GM08714 (cell line): ENCODE data around the gene ANKS1B.
"Not testable (repeated sequence)": the region's sequence is repeated elsewhere in the genome, so short reads cannot be mapped to it uniquely, and the experiment has no call there.

Source experiments
- H3K4me3 ChIP-seq: fragments of 200-500 bp; sonication (Bioruptor generic); 2 replicates; pipeline ENCODE4 v1.5.1; 2014; ENCODE audit warnings: mild to moderate bottlenecking, low read length, inconsistent platforms
- ZNF274 ChIP-seq: IDR thresholded peaks from 2 replicates; pipeline ENCODE4 v1.6.1; 2012; ENCODE audit warnings: mild to moderate bottlenecking, low read depth, low read length

Gene ANKS1B

GRCh38 chr12:98783420-98783819 lies 1201.3 kb downstream of the ANKS1B start:
- no peak overlapping the region for H3K4me3 ChIP-seq
- TF ChIP-seq ZNF274: no peak

GRCh38 chr12:98780261-98780660 lies 1204.5 kb downstream of the ANKS1B start:
- TF ChIP-seq ZNF274: no peak
- no peak overlapping the region for H3K4me3 ChIP-seq

- H3K4me3 ChIP-seq: no peak overlapping the region
- no peak for TF ChIP-seq ZNF274
Measured at GRCh38 chr12:98772818-98773217, 1211.9 kb downstream of the ANKS1B start.

GRCh38 chr12:98771811-98772752 lies 1212.7 kb downstream of the ANKS1B start:
- H3K4me3 ChIP-seq: no peak overlapping the region
- TF ChIP-seq ZNF274: no peak

GRCh38 chr12:98770230-98770629 lies 1214.5 kb downstream of the ANKS1B start:
- no peak for TF ChIP-seq ZNF274
- H3K4me3 ChIP-seq: no peak overlapping the region

- H3K4me3 ChIP-seq: no peak overlapping the region
- TF ChIP-seq ZNF274: no peak
Measured at GRCh38 chr12:98769068-98769467, 1215.7 kb downstream of the ANKS1B start.

- no peak for TF ChIP-seq ZNF274
- no peak overlapping the region for H3K4me3 ChIP-seq
Measured at GRCh38 chr12:98767248-98767647, 1217.5 kb downstream of the ANKS1B start.

- H3K4me3 ChIP-seq: no peak overlapping the region
- no peak for TF ChIP-seq ZNF274
Measured at GRCh38 chr12:98763656-98764055, 1221.1 kb downstream of the ANKS1B start.

GRCh38 chr12:98758331-98758730 lies 1226.4 kb downstream of the ANKS1B start:
- H3K4me3 ChIP-seq: no peak overlapping the region
- TF ChIP-seq ZNF274: no peak

GRCh38 chr12:98757455-98757854 lies 1227.3 kb downstream of the ANKS1B start:
- no peak overlapping the region for H3K4me3 ChIP-seq
- TF ChIP-seq ZNF274: no peak

GRCh38 chr12:98755855-98756254 lies 1228.9 kb downstream of the ANKS1B start:
- H3K4me3 ChIP-seq: not testable (repeated sequence)

- no peak for TF ChIP-seq ZNF274
- no peak overlapping the region; the same call in 1 of the 2 replicates for H3K4me3 ChIP-seq
Measured at GRCh38 chr12:98754095-98754494, 1230.6 kb downstream of the ANKS1B start.

GRCh38 chr12:98752726-98753125 lies 1232.0 kb downstream of the ANKS1B start:
- TF ChIP-seq ZNF274: no peak

GRCh38 chr12:98751580-98752115 lies 1233.1 kb downstream of the ANKS1B start:
- no peak overlapping the region for H3K4me3 ChIP-seq
- no peak for TF ChIP-seq ZNF274

More at GRCh38 chr12:98752726-98753125, 1232.0 kb downstream of the ANKS1B start:
- no peak overlapping the region for H3K4me3 ChIP-seq

- no peak for TF ChIP-seq ZNF274
- no peak overlapping the region for H3K4me3 ChIP-seq
Measured at GRCh38 chr12:98750511-98750910, 1234.2 kb downstream of the ANKS1B start.
